MM.1S (cell line): ENCODE results near the gene LIAS.

Experiments used
- EZH2 ChIP-seq: fragments of 300-600 bp; sonication (generic); optimal IDR thresholded peaks from 2 replicates; pipeline ENCODE3; 2017; ENCODE audit warnings: low read depth, mild to moderate bottlenecking, antibody characterized with exemption, low read length, mixed read lengths
- EZH2phosphoT487 ChIP-seq: fragments of 300-600 bp; sonication (generic); IDR thresholded peaks from 2 replicates; pipeline ENCODE4 v1.6.1; 2018; ENCODE audit warnings: antibody characterized with exemption, low read length
- TF ChIP-seq, protein P1 (sequence below): fragments of 300-600 bp; sonication (generic); IDR thresholded peaks from 2 replicates; pipeline ENCODE4 v1.5.1; 2016; ENCODE audit warnings: antibody characterized with exemption, low read length, mixed read lengths

DNA sequence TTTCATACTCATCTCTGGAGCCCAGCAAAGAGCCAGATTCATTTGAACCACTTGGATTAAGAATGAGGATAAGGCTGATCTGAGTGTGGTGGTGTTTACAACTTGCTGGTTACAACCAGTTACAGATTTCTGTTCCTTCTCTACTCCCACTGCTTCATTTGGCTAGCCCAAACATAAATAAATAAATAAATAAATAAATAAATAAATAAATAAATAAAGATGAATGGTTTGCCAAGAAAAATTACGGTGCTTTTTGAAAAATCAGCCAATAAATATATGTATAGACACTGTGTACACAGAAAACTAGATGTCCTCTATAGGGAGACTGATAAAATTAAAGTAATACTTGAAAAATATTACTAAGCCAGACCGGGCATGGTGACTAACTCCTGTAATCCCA is 17.3 kb upstream of the LIAS start:
- no peak for TF ChIP-seq EZH2
- TF ChIP-seq, protein P1, sequence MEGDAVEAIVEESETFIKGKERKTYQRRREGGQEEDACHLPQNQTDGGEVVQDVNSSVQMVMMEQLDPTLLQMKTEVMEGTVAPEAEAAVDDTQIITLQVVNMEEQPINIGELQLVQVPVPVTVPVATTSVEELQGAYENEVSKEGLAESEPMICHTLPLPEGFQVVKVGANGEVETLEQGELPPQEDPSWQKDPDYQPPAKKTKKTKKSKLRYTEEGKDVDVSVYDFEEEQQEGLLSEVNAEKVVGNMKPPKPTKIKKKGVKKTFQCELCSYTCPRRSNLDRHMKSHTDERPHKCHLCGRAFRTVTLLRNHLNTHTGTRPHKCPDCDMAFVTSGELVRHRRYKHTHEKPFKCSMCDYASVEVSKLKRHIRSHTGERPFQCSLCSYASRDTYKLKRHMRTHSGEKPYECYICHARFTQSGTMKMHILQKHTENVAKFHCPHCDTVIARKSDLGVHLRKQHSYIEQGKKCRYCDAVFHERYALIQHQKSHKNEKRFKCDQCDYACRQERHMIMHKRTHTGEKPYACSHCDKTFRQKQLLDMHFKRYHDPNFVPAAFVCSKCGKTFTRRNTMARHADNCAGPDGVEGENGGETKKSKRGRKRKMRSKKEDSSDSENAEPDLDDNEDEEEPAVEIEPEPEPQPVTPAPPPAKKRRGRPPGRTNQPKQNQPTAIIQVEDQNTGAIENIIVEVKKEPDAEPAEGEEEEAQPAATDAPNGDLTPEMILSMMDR = no peak
- TF ChIP-seq EZH2phosphoT487 = no peak
